Left cardiac atrium (tissue), 4 donors: ENCODE data around the gene QKI. TPM values are rescaled to one million over a fixed set of nuclear protein-coding genes. Genes with fewer than 3 reads are reported as not detected.

ENCODE experiments used
- ATAC-seq, 2 donors: fragments of 200-7000 bp; cut with Tn5 transposase; one replicate each; pipeline ENCODE4 v1.9.1; 2020; ENCODE audit warnings: mild to moderate bottlenecking in 2 of 2, moderate library complexity in 2 of 2
- DNase-seq: peaks from one replicate; pipeline ENCODE4 v3.0.0-alpha.2; 2020
- intact Hi-C, 2 donors: fragments of 100-400 bp; cut with DNase I; formaldehyde crosslinking; loops; one replicate each; pipeline versions ENCODE4 v1.14.1 to v1.15.1; 2022 to 2023
- total RNA-seq, 2 donors: library from RNA; stranded (reverse); fragmentation: NEBNext Ultra II Directional; extraction: Animal tissue kit (Norgen Biotek cat#: 25700); gene quantifications; one replicate each; pipeline ENCODE4 v1.2.1, GENCODE V29; 2021
- donor health status: DM: no; HTN: yes; CAD: no.
- donor health status: DM: no; HTN: yes; CAD: no; lungs with severe emphysema.
- donor health status: DM: yes; HTN: yes; CAD: no.
- donor health status: Dilated cardiomyopathy.

The QKI gene
- total RNA-seq, 2 donors from 2014 or later: 317 to 351 TPM

- intact Hi-C loops: no loop called here
These were observed 85.6 kb downstream of the QKI start for GRCh38 chr6:163500105-163500504.

GRCh38 chr6:163501026-163501425, 86.5 kb downstream of the QKI start:
- intact Hi-C loops: no loop called here

More at GRCh38 chr6:163500105-163500504, 85.6 kb downstream of the QKI start:
- DNase-seq: no peak
- no peak for ATAC-seq

GRCh38 chr6:163501439-163501838, 86.9 kb downstream of the QKI start:
- ATAC-seq (no peak), DNase-seq (no peak)
- intact Hi-C loops: no loop called here

More at GRCh38 chr6:163501026-163501425, 86.5 kb downstream of the QKI start:
- no peak for ATAC-seq
- DNase-seq: no peak

- intact Hi-C loops: no loop called here
- no peak for DNase-seq
- ATAC-seq: peak in 1 of 2 donors; percentile 18
These were observed 90.6 kb downstream of the QKI start for GRCh38 chr6:163504984-163505640.

GRCh38 chr6:163507965-163508364, 93.4 kb downstream of the QKI start:
- ATAC-seq (no peak), DNase-seq (no peak)
- intact Hi-C loops: no loop called here

- intact Hi-C loops: no loop called here
- no peak for DNase-seq
These were observed 98.5 kb downstream of the QKI start for GRCh38 chr6:163513003-163513402.

GRCh38 chr6:163513570-163514166, 99.2 kb downstream of the QKI start:
- ATAC-seq (peak; percentile 34 to 45), DNase-seq (no peak)
- intact Hi-C loops: no loop called here

More at GRCh38 chr6:163513003-163513402, 98.5 kb downstream of the QKI start:
- ATAC-seq: no peak

- DNase-seq: no peak
- intact Hi-C loops: no loop called here
- peak in 1 of 2 donors; percentile 15 for ATAC-seq
These were observed 102.4 kb downstream of the QKI start for GRCh38 chr6:163516908-163517307.

GRCh38 chr6:163520956-163521355, 106.4 kb downstream of the QKI start:
- DNase-seq: no peak
- ATAC-seq: peak in 1 of 2 donors; percentile 9
- intact Hi-C loops: no loop called here

- no peak for DNase-seq
- intact Hi-C loops: no loop called here
- no peak for ATAC-seq
These were observed 107.5 kb downstream of the QKI start for GRCh38 chr6:163522033-163522432.

- DNase-seq (no peak), ATAC-seq (peak in 1 of 2 donors; percentile 14)
- intact Hi-C loops: no loop called here
These were observed 111.4 kb downstream of the QKI start for GRCh38 chr6:163525926-163526325.

- intact Hi-C loops: no loop called here
- ATAC-seq (no peak), DNase-seq (no peak)
These were observed 111.8 kb downstream of the QKI start for GRCh38 chr6:163526346-163526745.

- DNase-seq (no peak), ATAC-seq (no peak)
- intact Hi-C loops: no loop called here
These were observed 112.8 kb downstream of the QKI start for GRCh38 chr6:163527291-163527690.

GRCh38 chr6:163529605-163530004, 115.1 kb downstream of the QKI start:
- ATAC-seq (peak in 1 of 2 donors; percentile 74), DNase-seq (no peak)
- intact Hi-C loops: no loop called here

GRCh38 chr6:163530406-163530805, 115.9 kb downstream of the QKI start:
- DNase-seq: no peak
- intact Hi-C loops: no loop called here
- no peak for ATAC-seq

- DNase-seq (no peak), ATAC-seq (peak in 1 of 2 donors; percentile 34)
- intact Hi-C loops: no loop called here
These were observed 116.6 kb downstream of the QKI start for GRCh38 chr6:163531122-163531521.

GRCh38 chr6:163532526-163533078, 118.1 kb downstream of the QKI start:
- intact Hi-C loops: no loop called here
- DNase-seq (no peak), ATAC-seq (peak; percentile 8 to 19)

- intact Hi-C loops: no loop called here
- peak in 1 of 2 donors; percentile 62 for ATAC-seq
- no peak for DNase-seq
These were observed 118.9 kb downstream of the QKI start for GRCh38 chr6:163533443-163533842.

GRCh38 chr6:163536770-163537169, 122.3 kb downstream of the QKI start:
- intact Hi-C loops: no loop called here
- no peak for DNase-seq
- no peak for ATAC-seq

- intact Hi-C loops: no loop called here
These were observed 123.8 kb downstream of the QKI start for GRCh38 chr6:163538331-163538730.

More at GRCh38 chr6:163538331-163538730, 123.8 kb downstream of the QKI start:
- ATAC-seq (no peak), DNase-seq (no peak)
